OCI-LY3 (cell line): ENCODE data around the gene CERT1.
A peak's percentile ranks its signal among the peaks of the same experiment; 100 is the strongest.

ENCODE experiments used
- H2AFZ ChIP-seq: fragments of 200-600, 300-600 bp; shearing (Covaris generic); 2 replicates; pipeline ENCODE4 v1.6.0; 2014; ENCODE audit warnings: antibody characterized with exemption, low read depth, low read length
- H3K27ac ChIP-seq: fragments of 200-600, 300-600 bp; sonication (generic); 2 replicates; pipeline ENCODE4 v1.5.1; 2014; ENCODE audit warnings: mild to moderate bottlenecking, low read length, moderate library complexity, mixed read lengths
- H3K27me3 ChIP-seq: fragments of 200-600, 300-600 bp; sonication (generic); 2 replicates; pipeline ENCODE4 v1.6.1; 2014; ENCODE audit warnings: low read depth, low read length, mixed read lengths
- H3K36me3 ChIP-seq: fragments of 200-600, 300-600 bp; sonication (generic); replicated peaks from 2 replicates; pipeline ENCODE3; 2014; ENCODE audit warnings: low read depth, low read length, mixed read lengths
- H3K4me1 ChIP-seq: fragments of 300-600, 200-600 bp; sonication (generic); 2 replicates; pipeline ENCODE4 v1.6.1; 2014; ENCODE audit warnings: low read length, mixed read lengths
- H3K4me2 ChIP-seq: fragments of 200-600, 300-600 bp; sonication (generic); 2 replicates; pipeline ENCODE4 v1.6.1; 2014; ENCODE audit warnings: low read length, mixed read lengths
- H3K4me3 ChIP-seq: fragments of 300-600, 200-600 bp; sonication (generic); 2 replicates; pipeline ENCODE4 v1.5.1; 2014; ENCODE audit warnings: antibody characterized with exemption, mild to moderate bottlenecking, low read length, moderate library complexity
- H3K79me2 ChIP-seq: fragments of 300-600, 200-600 bp; shearing (Covaris generic); 2 replicates; pipeline ENCODE4 v1.6.1; 2014; ENCODE audit warnings: mild to moderate bottlenecking, low read length, mixed read lengths
- H3K9ac ChIP-seq: fragments of 300-600, 200-600 bp; shearing (Covaris generic); 2 replicates; pipeline ENCODE4 v1.6.0; 2014; ENCODE audit warnings: mild to moderate bottlenecking, low read length, moderate library complexity
- H3K9me3 ChIP-seq: fragments of 200-600, 300-600 bp; shearing (Covaris generic); 2 replicates; pipeline ENCODE4 v1.6.1; 2014; ENCODE audit warnings: low read length, mixed read lengths; ENCODE audit not compliant: insufficient read depth
- H4K20me1 ChIP-seq: fragments of 200-600, 300-600 bp; sonication (generic); 2 replicates; pipeline ENCODE4 v1.6.1; 2016; ENCODE audit warnings: low read length, mixed read lengths; ENCODE audit not compliant: insufficient read depth
- EZH2phosphoT487 ChIP-seq: fragments of 200-600 bp; shearing (Covaris generic); IDR thresholded peaks from 2 replicates; pipeline ENCODE4 v1.6.1; 2018; ENCODE audit warnings: antibody characterized with exemption, mixed run types, low read depth
- TF ChIP-seq, protein P1 (sequence below): fragments of 200-600, 300-600 bp; sonication (generic); IDR thresholded peaks from 2 replicates; pipeline ENCODE4 v1.5.1; 2014; ENCODE audit warnings: antibody characterized with exemption, low read length, low read depth

The CERT1 gene

DNA sequence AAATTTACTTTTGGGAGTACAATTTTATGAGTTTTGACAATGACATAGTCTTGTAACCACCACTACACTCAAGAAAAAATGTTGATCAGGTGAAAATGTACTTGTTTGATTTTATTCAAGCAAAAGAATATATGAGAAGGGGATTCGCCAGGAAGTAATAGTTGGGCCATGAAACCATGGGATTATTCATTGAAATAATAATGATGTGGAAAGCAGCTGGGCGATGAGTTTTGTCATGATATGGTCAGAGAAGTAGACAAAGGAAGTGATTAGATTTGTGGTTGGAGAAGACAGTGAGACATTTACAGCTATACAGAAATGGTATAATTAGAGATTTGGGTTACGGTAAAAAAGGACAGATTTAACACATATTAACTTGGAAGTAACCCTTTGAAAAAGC lies 163.2 kb downstream of the CERT1 start:
- TF ChIP-seq, protein P1, sequence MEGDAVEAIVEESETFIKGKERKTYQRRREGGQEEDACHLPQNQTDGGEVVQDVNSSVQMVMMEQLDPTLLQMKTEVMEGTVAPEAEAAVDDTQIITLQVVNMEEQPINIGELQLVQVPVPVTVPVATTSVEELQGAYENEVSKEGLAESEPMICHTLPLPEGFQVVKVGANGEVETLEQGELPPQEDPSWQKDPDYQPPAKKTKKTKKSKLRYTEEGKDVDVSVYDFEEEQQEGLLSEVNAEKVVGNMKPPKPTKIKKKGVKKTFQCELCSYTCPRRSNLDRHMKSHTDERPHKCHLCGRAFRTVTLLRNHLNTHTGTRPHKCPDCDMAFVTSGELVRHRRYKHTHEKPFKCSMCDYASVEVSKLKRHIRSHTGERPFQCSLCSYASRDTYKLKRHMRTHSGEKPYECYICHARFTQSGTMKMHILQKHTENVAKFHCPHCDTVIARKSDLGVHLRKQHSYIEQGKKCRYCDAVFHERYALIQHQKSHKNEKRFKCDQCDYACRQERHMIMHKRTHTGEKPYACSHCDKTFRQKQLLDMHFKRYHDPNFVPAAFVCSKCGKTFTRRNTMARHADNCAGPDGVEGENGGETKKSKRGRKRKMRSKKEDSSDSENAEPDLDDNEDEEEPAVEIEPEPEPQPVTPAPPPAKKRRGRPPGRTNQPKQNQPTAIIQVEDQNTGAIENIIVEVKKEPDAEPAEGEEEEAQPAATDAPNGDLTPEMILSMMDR, result no peak
- no peak for TF ChIP-seq EZH2phosphoT487
- H3K4me2 ChIP-seq, result no peak overlapping the region
- no peaks in the 10 kb centered on the region for H3K27me3 ChIP-seq
- no peak overlapping the region for H3K9ac ChIP-seq
- H2AFZ ChIP-seq, result no peak overlapping the region
- H3K4me1 ChIP-seq, result no peaks in the 10 kb centered on the region
- no peaks in the 10 kb centered on the region for H3K9me3 ChIP-seq
- H3K27ac ChIP-seq, result no peak overlapping the region
- no peak overlapping the region for H3K4me3 ChIP-seq
- peaks cover 74% of the 10 kb centered on the region for H3K36me3 ChIP-seq
- H3K79me2 ChIP-seq, result peaks cover 61% of the 10 kb centered on the region
- peaks cover 28% of the 10 kb centered on the region for H4K20me1 ChIP-seq

DNA sequence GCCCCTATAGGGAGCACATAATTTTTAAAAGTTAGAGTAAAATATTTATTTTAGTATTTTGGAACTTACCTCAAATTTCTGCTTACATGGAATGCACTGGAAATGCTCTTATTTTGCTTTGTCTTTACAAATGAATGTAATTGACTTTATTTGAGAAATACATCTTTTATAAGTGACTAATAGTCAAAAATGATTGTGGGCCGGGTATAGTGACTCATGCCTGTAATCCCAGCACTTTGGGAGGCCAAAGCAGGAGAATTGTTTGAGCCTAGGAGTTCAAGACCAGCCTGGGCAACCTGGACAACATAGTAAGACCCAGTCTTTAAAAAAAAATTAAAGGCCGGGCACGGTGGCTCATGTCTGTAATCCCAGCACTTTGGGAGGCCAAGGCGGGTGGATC lies 168.6 kb downstream of the CERT1 start:
- H2AFZ ChIP-seq, result no peak overlapping the region
- H3K4me3 ChIP-seq, result no peak overlapping the region
- H3K9ac ChIP-seq, result no peak overlapping the region
- peaks cover 59% of the 10 kb centered on the region for H4K20me1 ChIP-seq
- peaks cover 60% of the 10 kb centered on the region for H3K36me3 ChIP-seq
- H3K4me1 ChIP-seq, result peaks cover 19% of the 10 kb centered on the region
- H3K9me3 ChIP-seq, result no peaks in the 10 kb centered on the region
- TF ChIP-seq EZH2phosphoT487, result no peak
- TF ChIP-seq, protein P1, result no peak
- H3K27me3 ChIP-seq, result no peaks in the 10 kb centered on the region
- H3K27ac ChIP-seq, result no peak overlapping the region
- H3K4me2 ChIP-seq, result no peak overlapping the region
- H3K79me2 ChIP-seq, result peaks cover 91% of the 10 kb centered on the region

DNA sequence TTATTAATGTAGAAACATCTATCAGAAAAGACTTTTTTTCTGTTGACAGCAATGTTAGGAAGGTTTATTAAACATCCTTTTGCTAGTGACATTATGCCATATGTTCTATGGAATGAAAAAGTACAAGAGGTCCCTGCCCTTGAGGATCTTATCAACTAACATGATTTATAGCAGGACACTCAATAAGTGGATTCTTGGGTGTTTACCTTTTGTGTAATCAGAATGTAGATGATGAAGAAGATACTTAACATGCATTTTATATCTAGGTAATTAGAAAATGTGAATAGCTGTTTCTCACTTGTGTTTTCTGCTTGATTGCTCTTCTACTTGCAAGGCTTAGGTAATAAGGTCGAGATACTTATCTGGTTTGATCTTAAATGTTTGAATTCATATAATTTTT lies 169.5 kb downstream of the CERT1 start:
- no peak for TF ChIP-seq EZH2phosphoT487
- TF ChIP-seq, protein P1, result no peak
- Histone ChIP-seq H3K4me2 (no peak overlapping the region), H3K9me3 (no peaks in the 10 kb centered on the region), H3K36me3 (peaks cover 54% of the 10 kb centered on the region), H3K79me2 (peaks cover 94% of the 10 kb centered on the region), H3K27ac (no peak overlapping the region), H3K4me1 (peaks cover 19% of the 10 kb centered on the region), H4K20me1 (peaks cover 59% of the 10 kb centered on the region), H2AFZ (no peak overlapping the region), H3K4me3 (no peak overlapping the region), H3K9ac (no peak overlapping the region), H3K27me3 (no peaks in the 10 kb centered on the region)

DNA sequence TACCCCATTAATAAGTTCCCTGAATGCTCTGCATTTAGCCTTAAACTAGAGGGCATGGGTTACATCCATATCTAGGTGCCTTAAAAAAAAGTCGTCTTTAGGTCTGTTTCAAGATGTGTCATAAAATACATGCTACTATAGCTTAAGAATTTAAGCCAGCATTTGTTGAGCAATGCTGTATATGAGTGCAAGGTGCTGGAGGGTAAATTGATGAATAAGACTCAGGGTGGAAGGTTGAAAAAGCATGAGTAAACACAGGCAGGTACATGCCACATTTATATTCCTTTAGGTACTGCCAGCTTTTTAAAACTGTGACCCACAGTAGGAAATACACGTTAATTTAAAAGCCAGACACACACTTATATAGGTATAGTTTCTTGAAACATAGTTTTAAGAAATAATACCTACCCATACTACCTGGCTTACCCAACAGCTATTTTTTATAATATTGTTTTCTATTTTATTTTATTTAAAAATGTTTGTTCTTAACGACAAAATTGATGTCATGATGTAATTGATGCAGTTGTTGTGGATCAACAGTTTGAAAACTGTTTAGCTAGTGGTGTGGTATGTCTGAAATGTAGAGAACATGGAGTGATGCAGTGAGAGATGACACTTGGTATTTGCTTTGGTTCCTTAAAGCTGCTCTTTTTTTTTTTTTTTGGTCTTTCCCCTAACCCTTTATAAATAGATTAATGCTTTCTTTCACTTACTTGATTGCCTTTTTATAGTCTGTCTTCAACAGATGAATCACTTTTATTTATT lies 170.5 kb downstream of the CERT1 start:
- Histone ChIP-seq H3K9me3 (no peaks in the 10 kb centered on the region), H4K20me1 (peaks cover 59% of the 10 kb centered on the region), H3K4me3 (no peak overlapping the region), H3K4me1 (peaks cover 23% of the 10 kb centered on the region), H3K36me3 (peaks cover 49% of the 10 kb centered on the region), H3K79me2 (peaks cover 91% of the 10 kb centered on the region), H3K9ac (no peak overlapping the region), H3K27ac (no peak overlapping the region), H3K4me2 (0 out of 2 replicates have a peak overlapping the region, but pooled peaks have one; percentile 45), H3K27me3 (no peaks in the 10 kb centered on the region), H2AFZ (no peak overlapping the region)
- TF ChIP-seq, protein P1, result no peak
- TF ChIP-seq EZH2phosphoT487, result no peak
